Esophagus squamous epithelium (tissue), 5 donors: ENCODE measurements around the gene KCNN3. TPM values are rescaled to one million over a fixed set of nuclear protein-coding genes. Genes with fewer than 3 reads are reported as not detected.

Experiments used
- DNase-seq: peaks from one replicate; lab custom pipeline; 2025; lab: John Stamatoyannopoulos, UW
- H3K27ac ChIP-seq, 4 donors: fragments of 200-600 bp; sonication (generic); one replicate each; pipeline ENCODE4 v1.5.1; 2016 to 2019; ENCODE audit warnings: mild to moderate bottlenecking in 1 of 4
- H3K27me3 ChIP-seq, 4 donors: fragments of 200-600 bp; sonication (generic); 1 replicate in 3 of 4; 2 replicates in 1 of 4; pipeline versions ENCODE4 v1.5.1 to v1.6.0; 2017 to 2021; ENCODE audit warnings: antibody characterized with exemption in 1 of 4
- H3K36me3 ChIP-seq, 3 donors: fragments of 200-600 bp; sonication (generic); one replicate each; pipeline ENCODE4 v1.5.1; 2016 to 2019
- H3K4me1 ChIP-seq, 3 donors: fragments of 200-600 bp; sonication (generic); one replicate each; pipeline ENCODE4 v1.5.1; 2017 to 2019
- H3K4me3 ChIP-seq, 4 donors: fragments of 200-600 bp; sonication (generic); 1 replicate in 3 of 4; 2 replicates in 1 of 4; pipeline ENCODE4 v1.5.1; 2016 to 2019; ENCODE audit warnings: mild to moderate bottlenecking in 2 of 4, moderate library complexity in 1 of 4
- H3K9me3 ChIP-seq, 3 donors: fragments of 200-600 bp; sonication (generic); one replicate each; pipeline ENCODE4 v1.5.1; 2016 to 2019
- CTCF ChIP-seq, 6 experiments: fragments of 450-650 bp in 4 of 6; fragments of 200-600 bp in 2 of 6; sonication (generic) in 2 of 6; IDR thresholded peaks; one replicate each; pipeline ENCODE4 v1.5.1; 2016 to 2019; ENCODE audit warnings: antibody characterized with exemption in 6 of 6, mild to moderate bottlenecking in 4 of 6, moderate library complexity in 4 of 6
- POLR2A ChIP-seq, 4 donors: fragments of 450-650 bp; IDR thresholded peaks; one replicate each; pipeline ENCODE4 v1.6.1; 2017; ENCODE audit warnings: antibody characterized with exemption in 4 of 4, mild to moderate bottlenecking in 4 of 4, moderate library complexity in 3 of 4
- WGBS, 2 donors: methylation state at CpG; one replicate each; pipeline ENCODE4 v1.1.5; 2018; 5-methylcytosine and 5-hydroxymethylcytosine counted together
- intact Hi-C: fragments of 100-400 bp; cut with DNase I; formaldehyde crosslinking; loops from one replicate; pipeline ENCODE4 v1.15.0; 2022
- total RNA-seq, 4 donors: library from RNA; depleted of rRNA; stranded (reverse); fragments of >200 nt; gene quantifications; one replicate each; pipeline ENCODE4 v1.1.0, GENCODE V29; 2016
- donor health status: DM: yes; HTN: yes; CAD: no.

KCNN3 gene
- total RNA-seq, 4 donors from 2014 or later = 0.08 to 1.7 (median 0.50) TPM

- Histone ChIP-seq H3K27me3 (peaks cover 0 to 23% (median 0%) of the 10 kb centered on the region in 4 donors), H3K27ac (peak overlapping the region in 1 of 4 donors; percentile 49), H3K4me3 (no peak overlapping the region), H3K36me3 (no peaks in the 10 kb centered on the region), H3K9me3 (no peaks in the 10 kb centered on the region), H3K4me1 (peaks cover 0 to under 1% (median under 1%) of the 10 kb centered on the region in 3 donors)
- TF ChIP-seq POLR2A (IDR thresholded peaks at IDR 0.05) = no peak
- TF ChIP-seq CTCF (IDR thresholded peaks at IDR 0.05) = no peak
- intact Hi-C loops = no loop called here
- WGBS, 2 donors = 78 to 82% methylated on average over 3 to 7 of the region's 12 CpGs
- no peak for DNase-seq
Observed at GRCh38 chr1:154861607-154862094, 8.4 kb downstream of the KCNN3 start.

GRCh38 chr1:154860156-154860870 lies 9.8 kb downstream of the KCNN3 start:
- Histone ChIP-seq H3K27me3 (peaks cover 0 to 21% (median 0%) of the 10 kb centered on the region in 4 donors), H3K36me3 (no peaks in the 10 kb centered on the region), H3K27ac (peak overlapping the region in 1 of 4 donors; percentile 49), H3K4me3 (no peak overlapping the region), H3K9me3 (no peaks in the 10 kb centered on the region), H3K4me1 (no peaks in the 10 kb centered on the region)
- no peak for TF ChIP-seq POLR2A (IDR thresholded peaks at IDR 0.05)
- TF ChIP-seq CTCF (IDR thresholded peaks at IDR 0.05) = no peak
- 60 to 72% methylated on average over 12 of the region's 12 CpGs for WGBS, 2 donors
- DNase-seq = no peak
- intact Hi-C loops = no loop called here

- H3K4me3 ChIP-seq = peak overlapping the region in 1 of 4 donors; percentile 29
- DNase-seq = no peak
- intact Hi-C loops = no loop called here
- peaks cover 0 to 18% (median 0%) of the 10 kb centered on the region in 4 donors for H3K27me3 ChIP-seq
- peak overlapping the region in 1 of 4 donors; percentile 49 for H3K27ac ChIP-seq
- no peaks in the 10 kb centered on the region for H3K9me3 ChIP-seq
- 45 to 75% methylated on average over 2 of the region's 2 CpGs for WGBS, 2 donors
- H3K36me3 ChIP-seq = no peaks in the 10 kb centered on the region
- peak in 1 of 4 donors; percentile 30 for TF ChIP-seq POLR2A (IDR thresholded peaks at IDR 0.05)
- TF ChIP-seq CTCF (IDR thresholded peaks at IDR 0.05) = no peak
- H3K4me1 ChIP-seq = no peaks in the 10 kb centered on the region
Observed at GRCh38 chr1:154859786-154860155, 10.3 kb downstream of the KCNN3 start.

GRCh38 chr1:154859151-154859785 lies 10.8 kb downstream of the KCNN3 start:
- Histone ChIP-seq H3K4me3 (peak overlapping the region in 1 of 4 donors; percentile 29), H3K27me3 (peaks cover 0 to 13% (median 0%) of the 10 kb centered on the region in 4 donors), H3K9me3 (no peaks in the 10 kb centered on the region), H3K27ac (peak overlapping the region in 1 of 4 donors; percentile 49), H3K4me1 (no peaks in the 10 kb centered on the region), H3K36me3 (no peaks in the 10 kb centered on the region)
- TF ChIP-seq CTCF (IDR thresholded peaks at IDR 0.05) (no peak), POLR2A (IDR thresholded peaks at IDR 0.05) (no peak)
- intact Hi-C loops = no loop called here
- no peak for DNase-seq
- WGBS, 2 donors = 84 to 87% methylated on average over 5 to 8 of the region's 9 CpGs
